ENCODE measurements around the gene RAB44. TPM values are rescaled to one million over a fixed set of nuclear protein-coding genes. Genes with fewer than 3 reads are reported as not detected.

RAB44 gene
- total and polyA plus RNA-seq, 2 of the 13 experiments (the other 11 are each of a cell fraction or from before 2014, with no cell fraction given) = not detected

GRCh38 chr6:36751833-36752186 is 54.2 kb downstream of the RAB44 start:
- 0% methylated on average over 1 of the region's 1 CpG for WGBS (ENCODE audit: low lambda C conversion rate)
- POLR2A ChIA-PET = no interaction called here

More at GRCh38 chr6:36751833-36752186, 54.2 kb downstream of the RAB44 start:
- no TSS peak for BruUV-seq (replicated peaks)
- DNase-seq (ENCODE audit: low spot score) (no peak), ATAC-seq (no peak), FAIRE-seq (no peak)
- no peak overlapping the region for H3K27ac ChIP-seq (ENCODE audit: extremely low read length, insufficient read depth, low read length)
- no peaks in the 10 kb centered on the region for H3K36me3 ChIP-seq (replicated peaks in 1 of 2; ENCODE audit: control insufficient read depth in 1 of 2, insufficient read depth in 2 of 2, low read length in 2 of 2)
- intact Hi-C loops (cut with micrococcal nuclease; ENCODE audit: unreplicated experiment) (no loop called here), in situ Hi-C loops (cut with HindIII; ENCODE audit: extremely low pct_ligation_motif_present, low pct_unique_long_range_greater_than_20kb) (no loop called here)
- peaks cover 10% of the 10 kb centered on the region; the same call in 1 of the 2 replicates for H3K4me1 ChIP-seq (ENCODE audit: insufficient read depth, low read length)
- H3K4me3 ChIP-seq (replicated peaks in 1 of 3; ENCODE audit: insufficient read depth in 1 of 3, low read depth in 2 of 3, low read length in 3 of 3) = no peak overlapping the region
- CTCF ChIA-PET (ENCODE audit: low intra/inter-chr PET ratio, low total read pairs) = no interaction called here
- no peaks in the 10 kb centered on the region for H3K9me3 ChIP-seq (ENCODE audit: low read length)
- H3K9ac ChIP-seq (ENCODE audit: insufficient read depth, low read depth, low read length) = no peak overlapping the region
- H3K4me2 ChIP-seq (ENCODE audit: low read depth, low read length) = no peak overlapping the region
- H2AFZ ChIP-seq (ENCODE audit: low read length) = no peak overlapping the region
- no peaks in the 10 kb centered on the region for H3K79me2 ChIP-seq (ENCODE audit: insufficient read depth, low read length)
- H4K20me1 ChIP-seq (ENCODE audit: insufficient read depth, low read length) = no peaks in the 10 kb centered on the region; the same call in 1 of the 2 replicates
- peaks cover 2 to 63% of the 10 kb centered on the region in 2 experiments; a peak in 4 of 5 replicates for H3K27me3 ChIP-seq (ENCODE audit: control insufficient read depth in 1 of 2, insufficient read depth in 2 of 2, low read length in 2 of 2)
- TF ChIP-seq ZNF572 (CRISPR knock-in tag; IDR thresholded peaks at IDR 0.05) (no peak), MEF2D (CRISPR knock-in tag; IDR thresholded peaks at IDR 0.05) (no peak), ZNF350 (CRISPR knock-in tag; IDR thresholded peaks at IDR 0.05; ENCODE audit: borderline replicate concordance, low read depth) (no peak), NR2F2 (IDR thresholded peaks at IDR 0.05; ENCODE audit: borderline replicate concordance, low read depth) (no peak), DBP (CRISPR knock-in tag; IDR thresholded peaks at IDR 0.05; ENCODE audit: not compliant biosample characterization) (no peak), DR1 (CRISPR knock-in tag; IDR thresholded peaks at IDR 0.05) (no peak), HDAC1 (CRISPR knock-in tag; IDR thresholded peaks at IDR 0.05) (no peak), MEIS1 (CRISPR knock-in tag; IDR thresholded peaks at IDR 0.05; ENCODE audit: borderline replicate concordance) (no peak)
- TF ChIP-seq, protein P1, sequence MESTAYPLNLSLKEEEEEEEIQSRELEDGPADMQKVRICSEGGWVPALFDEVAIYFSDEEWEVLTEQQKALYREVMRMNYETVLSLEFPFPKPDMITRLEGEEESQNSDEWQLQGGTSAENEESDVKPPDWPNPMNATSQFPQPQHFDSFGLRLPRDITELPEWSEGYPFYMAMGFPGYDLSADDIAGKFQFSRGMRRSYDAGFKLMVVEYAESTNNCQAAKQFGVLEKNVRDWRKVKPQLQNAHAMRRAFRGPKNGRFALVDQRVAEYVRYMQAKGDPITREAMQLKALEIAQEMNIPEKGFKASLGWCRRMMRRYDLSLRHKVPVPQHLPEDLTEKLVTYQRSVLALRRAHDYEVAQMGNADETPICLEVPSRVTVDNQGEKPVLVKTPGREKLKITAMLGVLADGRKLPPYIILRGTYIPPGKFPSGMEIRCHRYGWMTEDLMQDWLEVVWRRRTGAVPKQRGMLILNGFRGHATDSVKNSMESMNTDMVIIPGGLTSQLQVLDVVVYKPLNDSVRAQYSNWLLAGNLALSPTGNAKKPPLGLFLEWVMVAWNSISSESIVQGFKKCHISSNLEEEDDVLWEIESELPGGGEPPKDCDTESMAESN (CRISPR knock-in tag; conservative IDR thresholded peaks at IDR 0.05) = no peak
